ENCODE measurements around the gene CLMP.
A peak's percentile ranks its signal among the peaks of the same experiment; 100 is the strongest.

Gene CLMP

GRCh38 chr11:123052901-123053721 is 141.9 kb downstream of the CLMP start:
- H3K79me1 ChIP-seq (ENCODE audit: low read length) = no peaks in the 10 kb centered on the region
- no peak overlapping the region for H3K4me2 ChIP-seq (ENCODE audit: low read length)
- no peak overlapping the region for H2BK5ac ChIP-seq (ENCODE audit: low read depth, low read length, poor library complexity)
- no CpG with 5 or more reads among the region's 5 CpGs for WGBS (ENCODE audit: extremely low coverage, insufficient coverage, insufficient read length)
- no peak overlapping the region for H3K4ac ChIP-seq (ENCODE audit: low read depth, low read length)
- no peak overlapping the region for H3K27ac ChIP-seq (ENCODE audit: low read depth, low read length)
- no peak overlapping the region for H4K8ac ChIP-seq (ENCODE audit: low read depth, low read length)
- H3K23ac ChIP-seq (ENCODE audit: low read length) = no peak overlapping the region
- H3K9me3 ChIP-seq (ENCODE audit: insufficient read depth, low read depth, low read length) = no peaks in the 10 kb centered on the region
- H2AFZ ChIP-seq (ENCODE audit: insufficient read depth, low read length, poor library complexity) = no peak overlapping the region
- no peak overlapping the region for H2AK5ac ChIP-seq (ENCODE audit: low read length)
- H4K91ac ChIP-seq (ENCODE audit: low read depth, low read length) = no peak overlapping the region
- H3K18ac ChIP-seq (ENCODE audit: low read length) = no peak overlapping the region
- no peak overlapping the region for H3K9ac ChIP-seq (ENCODE audit: low read length)
- H3K27me3 ChIP-seq (ENCODE audit: insufficient read depth, low read length) = no peaks in the 10 kb centered on the region
- H3K4me1 ChIP-seq (ENCODE audit: control insufficient read depth in 1 of 2, insufficient read depth in 2 of 2, low read length in 2 of 2) = no peaks in the 10 kb centered on the region
- no peak overlapping the region for H3K4me3 ChIP-seq (ENCODE audit: low read depth, low read length)
- H2BK120ac ChIP-seq (ENCODE audit: insufficient read depth, low read length, poor library complexity) = no peak overlapping the region
- peak in 1 of 2 donors; percentile 18 for DNase-seq
- H3K14ac ChIP-seq (ENCODE audit: low read length) = no peak overlapping the region
- no peak overlapping the region for H4K12ac ChIP-seq (ENCODE audit: low read depth, low read length)
- H2BK12ac ChIP-seq (ENCODE audit: low read length) = no peak overlapping the region
- H3K79me2 ChIP-seq (ENCODE audit: control insufficient read depth, insufficient read depth, low read length, poor library complexity) = no peaks in the 10 kb centered on the region
- H3K36me3 ChIP-seq (ENCODE audit: control insufficient read depth in 1 of 2, insufficient read depth in 2 of 2, low read length in 2 of 2) = peaks cover 9 to 35% of the 10 kb centered on the region in 2 experiments

- H3K27me3 ChIP-seq (ENCODE audit: insufficient read depth, low read length) = no peaks in the 10 kb centered on the region
- H2AFZ ChIP-seq (ENCODE audit: insufficient read depth, low read length, poor library complexity) = no peak overlapping the region
- peaks cover 5 to 22% of the 10 kb centered on the region in 2 experiments for H3K36me3 ChIP-seq (ENCODE audit: control insufficient read depth in 1 of 2, insufficient read depth in 2 of 2, low read length in 2 of 2)
- peak in 1 of 2 donors; percentile 18 for DNase-seq
- H3K18ac ChIP-seq (ENCODE audit: low read length) = no peak overlapping the region
- H3K23ac ChIP-seq (ENCODE audit: low read length) = no peak overlapping the region
- no peak overlapping the region for H3K4ac ChIP-seq (ENCODE audit: low read depth, low read length)
- H2BK5ac ChIP-seq (ENCODE audit: low read depth, low read length, poor library complexity) = no peak overlapping the region
- no peak overlapping the region for H4K12ac ChIP-seq (ENCODE audit: low read depth, low read length)
- H4K91ac ChIP-seq (ENCODE audit: low read depth, low read length) = no peak overlapping the region
- no peaks in the 10 kb centered on the region for H3K79me1 ChIP-seq (ENCODE audit: low read length)
- H3K79me2 ChIP-seq (ENCODE audit: control insufficient read depth, insufficient read depth, low read length, poor library complexity) = no peaks in the 10 kb centered on the region
- H2BK120ac ChIP-seq (ENCODE audit: insufficient read depth, low read length, poor library complexity) = no peak overlapping the region
- no peak overlapping the region for H3K4me3 ChIP-seq (ENCODE audit: low read depth, low read length)
- H3K14ac ChIP-seq (ENCODE audit: low read length) = no peak overlapping the region
- no peak overlapping the region for H3K9ac ChIP-seq (ENCODE audit: low read length)
- no CpG with 5 or more reads among the region's 4 CpGs for WGBS (ENCODE audit: extremely low coverage, insufficient coverage, insufficient read length)
- no peaks in the 10 kb centered on the region for H3K9me3 ChIP-seq (ENCODE audit: insufficient read depth, low read depth, low read length)
- H3K4me1 ChIP-seq (ENCODE audit: control insufficient read depth in 1 of 2, insufficient read depth in 2 of 2, low read length in 2 of 2) = no peaks in the 10 kb centered on the region
- H2BK12ac ChIP-seq (ENCODE audit: low read length) = no peak overlapping the region
- H3K27ac ChIP-seq (ENCODE audit: low read depth, low read length) = no peak overlapping the region
- no peak overlapping the region for H4K8ac ChIP-seq (ENCODE audit: low read depth, low read length)
- no peak overlapping the region for H2AK5ac ChIP-seq (ENCODE audit: low read length)
- H3K4me2 ChIP-seq (ENCODE audit: low read length) = no peak overlapping the region
Observed at GRCh38 chr11:123051634-123052033, 143.4 kb downstream of the CLMP start.

DNA sequence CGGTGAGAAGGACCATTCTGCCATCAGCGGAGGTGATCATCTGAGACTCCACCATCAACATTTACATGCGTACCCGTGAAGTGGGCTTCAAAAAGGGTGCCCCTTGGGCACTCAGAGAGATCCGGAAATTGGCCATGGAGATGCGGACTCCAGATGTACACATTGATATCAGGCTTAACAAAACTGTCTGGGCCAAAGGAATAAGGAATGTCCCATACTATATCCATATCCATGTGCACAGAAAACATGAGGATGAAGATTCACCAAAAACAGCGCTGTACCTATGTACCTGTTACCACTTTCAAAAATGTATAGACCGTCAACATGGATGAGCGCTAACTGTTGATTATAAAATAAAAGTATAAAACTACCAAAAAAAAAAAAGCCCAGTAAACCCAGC is 143.9 kb downstream of the CLMP start:
- Histone ChIP-seq H2BK5ac (ENCODE audit: low read depth, low read length, poor library complexity) (no peak overlapping the region), H2AK5ac (ENCODE audit: low read length) (no peak overlapping the region)

GRCh38 chr11:123047947-123048293 is 147.1 kb downstream of the CLMP start:
- H3K36me3 ChIP-seq (ENCODE audit: control insufficient read depth in 1 of 2, insufficient read depth in 2 of 2, low read length in 2 of 2) = peaks cover 0 to 1% of the 10 kb centered on the region in 2 experiments
- H3K23ac ChIP-seq (ENCODE audit: low read length) = no peak overlapping the region

More for the DNA sequence above, 143.9 kb downstream of the CLMP start:
- H3K4me2 ChIP-seq (ENCODE audit: low read length) = no peak overlapping the region
- no peak overlapping the region for H2AFZ ChIP-seq (ENCODE audit: insufficient read depth, low read length, poor library complexity)
- H3K23ac ChIP-seq (ENCODE audit: low read length) = no peak overlapping the region
- no peak overlapping the region for H3K18ac ChIP-seq (ENCODE audit: low read length)
- H3K79me2 ChIP-seq (ENCODE audit: control insufficient read depth, insufficient read depth, low read length, poor library complexity) = no peaks in the 10 kb centered on the region
- H3K36me3 ChIP-seq (ENCODE audit: control insufficient read depth in 1 of 2, insufficient read depth in 2 of 2, low read length in 2 of 2) = peaks cover 1 to 17% of the 10 kb centered on the region in 2 experiments
- no peak overlapping the region for H3K27ac ChIP-seq (ENCODE audit: low read depth, low read length)
- no peaks in the 10 kb centered on the region for H3K79me1 ChIP-seq (ENCODE audit: low read length)
- H4K91ac ChIP-seq (ENCODE audit: low read depth, low read length) = no peak overlapping the region
- no peak overlapping the region for H3K14ac ChIP-seq (ENCODE audit: low read length)
- no peak overlapping the region for H4K8ac ChIP-seq (ENCODE audit: low read depth, low read length)
- no CpG with 5 or more reads among the region's 9 CpGs for WGBS (ENCODE audit: extremely low coverage, insufficient coverage, insufficient read length)
- H3K4me1 ChIP-seq (ENCODE audit: control insufficient read depth in 1 of 2, insufficient read depth in 2 of 2, low read length in 2 of 2) = no peaks in the 10 kb centered on the region
- H3K9ac ChIP-seq (ENCODE audit: low read length) = no peak overlapping the region
- H3K4ac ChIP-seq (ENCODE audit: low read depth, low read length) = no peak overlapping the region
- H4K12ac ChIP-seq (ENCODE audit: low read depth, low read length) = no peak overlapping the region
- no peak overlapping the region for H3K4me3 ChIP-seq (ENCODE audit: low read depth, low read length)
- no peaks in the 10 kb centered on the region for H3K9me3 ChIP-seq (ENCODE audit: insufficient read depth, low read depth, low read length)
- no peak overlapping the region for H2BK12ac ChIP-seq (ENCODE audit: low read length)
- DNase-seq = no peak
- H3K27me3 ChIP-seq (ENCODE audit: insufficient read depth, low read length) = no peaks in the 10 kb centered on the region
- no peak overlapping the region for H2BK120ac ChIP-seq (ENCODE audit: insufficient read depth, low read length, poor library complexity)

More at GRCh38 chr11:123047947-123048293, 147.1 kb downstream of the CLMP start:
- Histone ChIP-seq H2AFZ (ENCODE audit: insufficient read depth, low read length, poor library complexity) (no peak overlapping the region), H3K14ac (ENCODE audit: low read length) (no peak overlapping the region), H4K91ac (ENCODE audit: low read depth, low read length) (no peak overlapping the region), H3K4me2 (ENCODE audit: low read length) (no peak overlapping the region), H3K9me3 (ENCODE audit: insufficient read depth, low read depth, low read length) (no peaks in the 10 kb centered on the region), H4K12ac (ENCODE audit: low read depth, low read length) (no peak overlapping the region), H3K27me3 (ENCODE audit: insufficient read depth, low read length) (no peaks in the 10 kb centered on the region), H2AK5ac (ENCODE audit: low read length) (no peak overlapping the region), H3K79me2 (ENCODE audit: control insufficient read depth, insufficient read depth, low read length, poor library complexity) (no peaks in the 10 kb centered on the region), H3K27ac (ENCODE audit: low read depth, low read length) (no peak overlapping the region), H3K79me1 (ENCODE audit: low read length) (no peaks in the 10 kb centered on the region), H4K8ac (ENCODE audit: low read depth, low read length) (no peak overlapping the region), H3K9ac (ENCODE audit: low read length) (no peak overlapping the region), H2BK12ac (ENCODE audit: low read length) (no peak overlapping the region), H3K18ac (ENCODE audit: low read length) (no peak overlapping the region), H3K4ac (ENCODE audit: low read depth, low read length) (no peak overlapping the region), H2BK5ac (ENCODE audit: low read depth, low read length, poor library complexity) (no peak overlapping the region), H3K4me1 (ENCODE audit: control insufficient read depth in 1 of 2, insufficient read depth in 2 of 2, low read length in 2 of 2) (no peaks in the 10 kb centered on the region), H3K4me3 (ENCODE audit: low read depth, low read length) (no peak overlapping the region), H2BK120ac (ENCODE audit: insufficient read depth, low read length, poor library complexity) (no peak overlapping the region)
- no CpG with 5 or more reads among the region's 3 CpGs for WGBS (ENCODE audit: extremely low coverage, insufficient coverage, insufficient read length)
- DNase-seq = no peak
